GM12865 (cell line): ENCODE measurements around the gene CEACAM7.

Experiments used
- DNase-seq: peaks from one replicate; pipeline ENCODE4 v3.0.0; 2010; ENCODE audit warnings: low read depth
- H3K4me3 ChIP-seq: 2 replicates; pipeline ENCODE4 v1.5.1; 2011; ENCODE audit warnings: mild to moderate bottlenecking, low read depth, low read length, control low read depth
- CTCF ChIP-seq: IDR thresholded peaks from 2 replicates; pipeline ENCODE4 v1.5.1; 2011; ENCODE audit warnings: low read length, control low read depth, low read depth, inconsistent platforms; ENCODE audit not compliant: insufficient read depth; ENCODE audit errors: missing control alignments

The CEACAM7 gene

GRCh38 chr19:41706741-41707501 lies 18.9 kb upstream of the CEACAM7 start:
- no peak overlapping the region for H3K4me3 ChIP-seq
- peak; percentile 90 for TF ChIP-seq CTCF
- DNase-seq: peak; percentile 67

- H3K4me3 ChIP-seq: no peak overlapping the region
- DNase-seq: peak; percentile 13
- TF ChIP-seq CTCF: no peak
Observed at GRCh38 chr19:41705393-41706174, 17.5 kb upstream of the CEACAM7 start.

- no peak for TF ChIP-seq CTCF
- no peak for DNase-seq
- H3K4me3 ChIP-seq: no peak overlapping the region
Observed at GRCh38 chr19:41703602-41704293, 15.7 kb upstream of the CEACAM7 start.

GRCh38 chr19:41702171-41702651 lies 14.1 kb upstream of the CEACAM7 start:
- no peak for TF ChIP-seq CTCF
- DNase-seq: no peak
- no peak overlapping the region for H3K4me3 ChIP-seq

GRCh38 chr19:41701401-41702075 lies 13.5 kb upstream of the CEACAM7 start:
- TF ChIP-seq CTCF: peak; percentile 38
- H3K4me3 ChIP-seq: no peak overlapping the region
- DNase-seq: no peak

- DNase-seq: no peak
- no peak for TF ChIP-seq CTCF
- H3K4me3 ChIP-seq: no peak overlapping the region
Observed at GRCh38 chr19:41700381-41701195, 12.5 kb upstream of the CEACAM7 start.
